AG09319 (cell line): ENCODE results near the gene ATL2.

Experiments
- DNase-seq: peaks from one replicate; pipeline ENCODE4 v3.0.0-alpha.2; 2010; ENCODE audit warnings: low read depth; ENCODE audit errors: extremely low read depth
- CTCF ChIP-seq: IDR thresholded peaks from 2 replicates; pipeline ENCODE4 v1.5.1; 2011; ENCODE audit warnings: low read depth, mild to moderate bottlenecking, inconsistent platforms, low read length, moderate library complexity

ATL2 gene

GRCh38 chr2:38301340-38301968 lies 75.6 kb downstream of the ATL2 start:
- TF ChIP-seq CTCF = no peak
- DNase-seq = no peak

GRCh38 chr2:38298539-38298938 lies 78.5 kb downstream of the ATL2 start:
- DNase-seq = no peak
- no peak for TF ChIP-seq CTCF

GRCh38 chr2:38296197-38296780 lies 80.8 kb downstream of the ATL2 start:
- no peak for TF ChIP-seq CTCF
- DNase-seq = no peak

- no peak for DNase-seq
- TF ChIP-seq CTCF = no peak
These were observed 82.5 kb downstream of the ATL2 start for GRCh38 chr2:38294597-38294996.

GRCh38 chr2:38293152-38293865 lies 83.8 kb downstream of the ATL2 start:
- no peak for DNase-seq

GRCh38 chr2:38290332-38290731 lies 86.7 kb downstream of the ATL2 start:
- TF ChIP-seq CTCF = no peak
- no peak for DNase-seq

More at GRCh38 chr2:38293152-38293865, 83.8 kb downstream of the ATL2 start:
- TF ChIP-seq CTCF = no peak

- no peak for DNase-seq
- no peak for TF ChIP-seq CTCF
These were observed 92.1 kb downstream of the ATL2 start for GRCh38 chr2:38284971-38285370.
